Ascending aorta (tissue), 2 donors: ENCODE measurements around the gene LRRN3. TPM values are rescaled to one million over a fixed set of nuclear protein-coding genes. Genes with fewer than 3 reads are reported as not detected.

ENCODE experiments used
- DNase-seq, 2 donors: peaks; one replicate each; pipeline ENCODE4 v3.0.0-alpha.2; 2019; ENCODE audit warnings: low spot score in 2 of 2
- H3K27ac ChIP-seq, 2 donors: fragments of 200-600 bp; sonication (generic); one replicate each; pipeline ENCODE4 v1.5.1; 2016 to 2017; ENCODE audit warnings: mild to moderate bottlenecking in 1 of 2
- H3K27me3 ChIP-seq: fragments of 200-600 bp; sonication (generic); one replicate; pipeline ENCODE4 v1.5.1; 2017
- H3K36me3 ChIP-seq, 2 donors: fragments of 200-600 bp; sonication (generic); one replicate each; pipeline ENCODE4 v1.5.1; 2016
- H3K4me1 ChIP-seq, 2 donors: fragments of 200-600 bp; sonication (generic); one replicate each; pipeline ENCODE4 v1.5.1; 2016 to 2017; ENCODE audit warnings: mild to moderate bottlenecking in 1 of 2
- H3K4me3 ChIP-seq, 2 donors: fragments of 200-600 bp; sonication (generic); one replicate each; pipeline ENCODE4 v1.5.1; 2016 to 2017; ENCODE audit warnings: mild to moderate bottlenecking in 1 of 2
- H3K9me3 ChIP-seq, 2 donors: fragments of 200-600 bp; sonication (generic); one replicate each; pipeline ENCODE4 v1.5.1; 2016
- CTCF ChIP-seq, 3 experiments: fragments of 200-600 bp in 2 of 3; fragments of 450-650 bp in 1 of 3; sonication (generic) in 2 of 3; IDR thresholded peaks; one replicate each; pipeline ENCODE4 v1.5.1; 2016 to 2019; ENCODE audit warnings: antibody characterized with exemption in 3 of 3, mild to moderate bottlenecking in 1 of 3, moderate library complexity in 1 of 3
- intact Hi-C: fragments of 100-400 bp; cut with DNase I; formaldehyde crosslinking; loops from one replicate; pipeline ENCODE4 v1.15.1; 2023
- total RNA-seq: library from RNA; depleted of rRNA; stranded (reverse); fragments of >200 nt; gene quantifications from one replicate; pipeline ENCODE4 v1.1.0, GENCODE V29; 2016

The LRRN3 gene
- total RNA-seq, 1 donor from 2014 or later, result 1.7 TPM

- Histone ChIP-seq H3K27ac (no peak overlapping the region), H3K27me3 (no peaks in the 10 kb centered on the region), H3K9me3 (no peaks in the 10 kb centered on the region), H3K4me3 (no peak overlapping the region), H3K4me1 (no peaks in the 10 kb centered on the region), H3K36me3 (no peaks in the 10 kb centered on the region)
- no peak for DNase-seq
- no peak for TF ChIP-seq CTCF (IDR thresholded peaks at IDR 0.05)
- intact Hi-C loops, result no loop called here
These were observed 33.9 kb upstream of the LRRN3 start for GRCh38 chr7:111057066-111057465.

- H3K36me3 ChIP-seq, result no peaks in the 10 kb centered on the region
- no peaks in the 10 kb centered on the region for H3K4me1 ChIP-seq
- DNase-seq, result no peak
- no peaks in the 10 kb centered on the region for H3K9me3 ChIP-seq
- intact Hi-C loops, result no loop called here
- no peak overlapping the region for H3K27ac ChIP-seq
- no peaks in the 10 kb centered on the region for H3K27me3 ChIP-seq
- TF ChIP-seq CTCF (IDR thresholded peaks at IDR 0.05), result no peak
- H3K4me3 ChIP-seq, result no peak overlapping the region
These were observed 31.1 kb upstream of the LRRN3 start for GRCh38 chr7:111059833-111060232.

- no peaks in the 10 kb centered on the region for H3K27me3 ChIP-seq
These were observed 27.8 kb upstream of the LRRN3 start for GRCh38 chr7:111063166-111063565.

GRCh38 chr7:111067251-111067650, 23.7 kb upstream of the LRRN3 start:
- Histone ChIP-seq H3K4me3 (no peak overlapping the region), H3K27me3 (no peaks in the 10 kb centered on the region), H3K36me3 (no peaks in the 10 kb centered on the region), H3K9me3 (no peaks in the 10 kb centered on the region), H3K27ac (no peak overlapping the region), H3K4me1 (peaks cover 0 to 2% of the 10 kb centered on the region in 2 donors)
- TF ChIP-seq CTCF (IDR thresholded peaks at IDR 0.05), result no peak
- intact Hi-C loops, result no loop called here
- no peak for DNase-seq

More at GRCh38 chr7:111063166-111063565, 27.8 kb upstream of the LRRN3 start:
- TF ChIP-seq CTCF (IDR thresholded peaks at IDR 0.05), result no peak
- H3K4me1 ChIP-seq, result no peaks in the 10 kb centered on the region
- H3K36me3 ChIP-seq, result no peaks in the 10 kb centered on the region
- H3K9me3 ChIP-seq, result no peaks in the 10 kb centered on the region
- H3K4me3 ChIP-seq, result no peak overlapping the region
- DNase-seq, result no peak
- no peak overlapping the region for H3K27ac ChIP-seq
- intact Hi-C loops, result no loop called here

GRCh38 chr7:111067682-111068081, 23.2 kb upstream of the LRRN3 start:
- H3K9me3 ChIP-seq, result no peaks in the 10 kb centered on the region
- H3K4me3 ChIP-seq, result no peak overlapping the region
- no peak for TF ChIP-seq CTCF (IDR thresholded peaks at IDR 0.05)
- H3K36me3 ChIP-seq, result no peaks in the 10 kb centered on the region
- no peak overlapping the region for H3K27ac ChIP-seq
- DNase-seq, result no peak
- intact Hi-C loops, result no loop called here
- peaks cover 0 to 2% of the 10 kb centered on the region in 2 donors for H3K4me1 ChIP-seq
- H3K27me3 ChIP-seq, result no peaks in the 10 kb centered on the region

GRCh38 chr7:111068618-111069017, 22.3 kb upstream of the LRRN3 start:
- no peaks in the 10 kb centered on the region for H3K27me3 ChIP-seq
- H3K27ac ChIP-seq, result no peak overlapping the region
- DNase-seq, result no peak
- H3K4me1 ChIP-seq, result peaks cover 0 to 2% of the 10 kb centered on the region in 2 donors
- H3K9me3 ChIP-seq, result no peaks in the 10 kb centered on the region
- H3K4me3 ChIP-seq, result no peak overlapping the region
- no peak for TF ChIP-seq CTCF (IDR thresholded peaks at IDR 0.05)
- intact Hi-C loops, result no loop called here
- H3K36me3 ChIP-seq, result no peaks in the 10 kb centered on the region
